MM.1S (cell line): Measurements from ENCODE around the gene TUBA4B.
A peak's percentile ranks its signal among the peaks of the same experiment; 100 is the strongest.

Source experiments
- DNase-seq: peaks from one replicate; pipeline ENCODE4 v3.0.0-alpha.2; 2015
- H2AFZ ChIP-seq: fragments of 300-600 bp; sonication (generic); 2 replicates; pipeline ENCODE4 v1.6.0; 2016; ENCODE audit warnings: antibody characterized with exemption, low read length
- H3F3A ChIP-seq: fragments of 300-600 bp; sonication (generic); 2 replicates; pipeline ENCODE4 v1.6.1; 2016; ENCODE audit warnings: mild to moderate bottlenecking, antibody characterized with exemption, low read length, moderate library complexity, mixed read lengths; ENCODE audit not compliant: insufficient read depth
- H3K27ac ChIP-seq: fragments of 300-600 bp; sonication (generic); 2 replicates; pipeline ENCODE4 v1.5.1; 2016; ENCODE audit warnings: mild to moderate bottlenecking, low read length
- H3K27me3 ChIP-seq: fragments of 300-600 bp; sonication (generic); replicated peaks from 2 replicates; pipeline ENCODE4 v1.6.0; 2016; ENCODE audit warnings: low read length; ENCODE audit not compliant: insufficient read depth
- H3K36me3 ChIP-seq: fragments of 300-600 bp; sonication (generic); replicated peaks from 2 replicates; pipeline ENCODE4 v1.6.1; 2016; ENCODE audit warnings: mild to moderate bottlenecking, low read length, mixed read lengths; ENCODE audit not compliant: insufficient read depth
- H3K4me1 ChIP-seq: fragments of 300-600 bp; sonication (generic); 2 replicates; pipeline ENCODE4 v1.6.1; 2016; ENCODE audit warnings: low read length, mixed read lengths
- H3K4me2 ChIP-seq: fragments of 300-600 bp; sonication (generic); 2 replicates; pipeline ENCODE4 v1.6.0; 2016; ENCODE audit warnings: low read depth, low read length
- H3K4me3 ChIP-seq: fragments of 300-600 bp; sonication (generic); 2 replicates; pipeline ENCODE4 v1.5.1; 2016; ENCODE audit warnings: low read length, mixed read lengths
- H3K79me2 ChIP-seq: fragments of 300-600 bp; sonication (generic); 2 replicates; pipeline ENCODE4 v1.6.1; 2016; ENCODE audit warnings: mixed run types, low read length, mixed read lengths
- H3K9ac ChIP-seq: fragments of 300-600 bp; sonication (generic); 2 replicates; pipeline ENCODE4 v1.6.1; 2016; ENCODE audit warnings: low read length, mixed read lengths
- H3K9me2 ChIP-seq: fragments of 300-600 bp; sonication (generic); replicated peaks from 2 replicates; pipeline ENCODE4 v1.6.1; 2016; ENCODE audit warnings: mild to moderate bottlenecking, low read length, mixed read lengths; ENCODE audit not compliant: insufficient read depth
- H3K9me3 ChIP-seq: fragments of 300-600 bp; sonication (generic); replicated peaks from 2 replicates; pipeline ENCODE4 v1.6.1; 2016; ENCODE audit warnings: mild to moderate bottlenecking, low read length, mixed read lengths; ENCODE audit not compliant: insufficient read depth
- H4K20me1 ChIP-seq: fragments of 300-600 bp; sonication (generic); 2 replicates; pipeline ENCODE4 v1.6.1; 2016; ENCODE audit warnings: mild to moderate bottlenecking, low read length, moderate library complexity, mixed read lengths; ENCODE audit not compliant: insufficient read depth
- EZH2 ChIP-seq: fragments of 300-600 bp; sonication (generic); optimal IDR thresholded peaks from 2 replicates; pipeline ENCODE3; 2017; ENCODE audit warnings: low read depth, mild to moderate bottlenecking, antibody characterized with exemption, low read length, mixed read lengths
- EZH2phosphoT487 ChIP-seq: fragments of 300-600 bp; sonication (generic); IDR thresholded peaks from 2 replicates; pipeline ENCODE4 v1.6.1; 2018; ENCODE audit warnings: antibody characterized with exemption, low read length
- TF ChIP-seq, protein P1 (sequence below): fragments of 300-600 bp; sonication (generic); IDR thresholded peaks from 2 replicates; pipeline ENCODE4 v1.5.1; 2016; ENCODE audit warnings: antibody characterized with exemption, low read length, mixed read lengths

TUBA4B gene

DNA sequence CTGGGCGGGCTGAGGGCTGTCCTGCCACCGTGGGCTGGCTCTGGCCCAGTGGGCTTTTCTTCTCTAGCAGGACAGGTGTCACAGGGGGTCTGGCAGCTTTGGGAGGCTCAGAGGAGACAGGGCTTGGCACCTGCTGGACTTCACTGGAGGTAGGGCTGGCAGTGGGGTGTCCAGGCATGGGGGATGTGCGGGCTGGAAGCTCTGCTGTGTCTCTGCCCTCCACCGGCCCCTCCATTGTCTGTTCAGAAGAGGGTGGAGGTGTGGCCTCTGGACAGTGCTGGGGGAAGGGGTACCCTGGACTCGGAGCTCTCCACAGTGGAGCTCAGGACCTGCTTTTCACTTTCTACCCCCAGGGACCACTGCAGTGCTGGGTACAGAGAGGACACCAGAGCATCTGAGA lies 47.0 kb downstream of the TUBA4B start:
- no peaks in the 10 kb centered on the region for H3K36me3 ChIP-seq
- DNase-seq: no peak
- no peaks in the 10 kb centered on the region for H4K20me1 ChIP-seq
- no peak overlapping the region for H3K27ac ChIP-seq
- H3K4me1 ChIP-seq: peaks cover 21% of the 10 kb centered on the region
- H3F3A ChIP-seq: peaks cover 9% of the 10 kb centered on the region; the same call in 1 of the 2 replicates
- H3K4me3 ChIP-seq: no peak overlapping the region
- TF ChIP-seq EZH2 (no peak), EZH2phosphoT487 (no peak)
- TF ChIP-seq, protein P1, sequence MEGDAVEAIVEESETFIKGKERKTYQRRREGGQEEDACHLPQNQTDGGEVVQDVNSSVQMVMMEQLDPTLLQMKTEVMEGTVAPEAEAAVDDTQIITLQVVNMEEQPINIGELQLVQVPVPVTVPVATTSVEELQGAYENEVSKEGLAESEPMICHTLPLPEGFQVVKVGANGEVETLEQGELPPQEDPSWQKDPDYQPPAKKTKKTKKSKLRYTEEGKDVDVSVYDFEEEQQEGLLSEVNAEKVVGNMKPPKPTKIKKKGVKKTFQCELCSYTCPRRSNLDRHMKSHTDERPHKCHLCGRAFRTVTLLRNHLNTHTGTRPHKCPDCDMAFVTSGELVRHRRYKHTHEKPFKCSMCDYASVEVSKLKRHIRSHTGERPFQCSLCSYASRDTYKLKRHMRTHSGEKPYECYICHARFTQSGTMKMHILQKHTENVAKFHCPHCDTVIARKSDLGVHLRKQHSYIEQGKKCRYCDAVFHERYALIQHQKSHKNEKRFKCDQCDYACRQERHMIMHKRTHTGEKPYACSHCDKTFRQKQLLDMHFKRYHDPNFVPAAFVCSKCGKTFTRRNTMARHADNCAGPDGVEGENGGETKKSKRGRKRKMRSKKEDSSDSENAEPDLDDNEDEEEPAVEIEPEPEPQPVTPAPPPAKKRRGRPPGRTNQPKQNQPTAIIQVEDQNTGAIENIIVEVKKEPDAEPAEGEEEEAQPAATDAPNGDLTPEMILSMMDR: no peak
- no peaks in the 10 kb centered on the region for H3K9me2 ChIP-seq
- H3K9ac ChIP-seq: no peak overlapping the region
- no peaks in the 10 kb centered on the region for H3K9me3 ChIP-seq
- peaks cover 52% of the 10 kb centered on the region for H3K27me3 ChIP-seq
- H3K79me2 ChIP-seq: no peaks in the 10 kb centered on the region
- peak overlapping the region; percentile 15; the same call in 1 of the 2 replicates for H3K4me2 ChIP-seq
- no peak overlapping the region for H2AFZ ChIP-seq

DNA sequence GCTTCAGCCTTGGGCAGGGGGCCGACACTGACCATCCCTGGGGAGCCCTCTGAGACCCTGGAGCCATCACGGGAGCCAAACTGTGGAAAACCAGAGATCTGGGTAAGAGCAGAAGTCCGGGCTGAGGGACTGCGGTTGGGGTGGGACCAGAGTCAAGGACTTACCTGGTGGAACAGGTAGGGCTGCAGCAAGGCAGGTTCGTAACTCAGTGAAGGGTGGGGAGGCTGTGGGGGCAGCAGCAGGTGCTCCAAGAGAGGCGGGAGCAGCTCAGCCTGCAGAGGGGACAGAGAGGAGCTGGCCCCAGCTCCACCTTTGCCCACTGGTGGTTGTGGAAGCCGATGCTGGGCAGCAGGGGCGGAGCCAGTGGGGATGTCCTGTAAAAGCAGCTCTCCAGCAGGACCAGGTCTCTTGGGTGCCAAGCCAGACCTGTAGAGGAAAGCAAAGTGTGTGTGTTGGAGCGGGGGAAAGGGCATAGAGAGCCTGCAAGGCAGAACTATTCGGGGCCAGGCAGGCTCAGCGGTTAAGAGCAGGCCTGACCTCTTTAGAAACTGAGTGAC lies 49.4 kb downstream of the TUBA4B start:
- no peak overlapping the region for H3K4me2 ChIP-seq
- peaks cover 68% of the 10 kb centered on the region for H3K27me3 ChIP-seq
- H3K36me3 ChIP-seq: no peaks in the 10 kb centered on the region
- no peaks in the 10 kb centered on the region for H4K20me1 ChIP-seq
- H3K4me1 ChIP-seq: peaks cover 16% of the 10 kb centered on the region
- no peak overlapping the region for H3K27ac ChIP-seq
- H3F3A ChIP-seq: peaks cover 5% of the 10 kb centered on the region; the same call in 1 of the 2 replicates
- TF ChIP-seq EZH2: no peak
- no peak overlapping the region for H2AFZ ChIP-seq
- no peaks in the 10 kb centered on the region for H3K9me3 ChIP-seq
- DNase-seq: no peak
- H3K9ac ChIP-seq: no peak overlapping the region
- no peaks in the 10 kb centered on the region for H3K79me2 ChIP-seq
- H3K9me2 ChIP-seq: no peaks in the 10 kb centered on the region
- H3K4me3 ChIP-seq: no peak overlapping the region

DNA sequence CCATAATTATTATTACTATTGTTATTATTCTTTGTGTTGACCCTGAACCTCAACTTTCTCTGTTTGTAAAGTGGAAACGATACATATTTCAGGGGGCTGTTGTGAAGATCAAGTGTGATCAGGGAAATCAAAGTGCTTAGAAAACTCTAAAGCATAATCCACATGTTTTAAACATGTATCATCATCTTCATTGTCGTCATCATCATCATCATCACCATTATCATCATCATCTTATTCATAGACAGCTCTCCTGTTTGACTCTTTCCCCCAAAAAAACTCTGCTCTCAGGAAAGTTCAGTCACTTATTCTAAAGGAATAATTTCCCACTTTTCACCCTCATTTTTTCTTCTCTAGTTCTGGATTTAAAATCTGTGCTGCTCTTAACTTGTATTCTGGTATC lies 51.2 kb downstream of the TUBA4B start:
- peaks cover 11% of the 10 kb centered on the region for H3K4me1 ChIP-seq
- peaks cover 5% of the 10 kb centered on the region; the same call in 1 of the 2 replicates for H3F3A ChIP-seq
- no peak overlapping the region for H3K4me3 ChIP-seq
- TF ChIP-seq EZH2 (no peak), EZH2phosphoT487 (no peak)
- TF ChIP-seq, protein P1: no peak
- no peaks in the 10 kb centered on the region for H3K9me2 ChIP-seq
- no peak overlapping the region for H3K9ac ChIP-seq
- no peaks in the 10 kb centered on the region for H3K79me2 ChIP-seq
- H3K27me3 ChIP-seq: peaks cover 70% of the 10 kb centered on the region
- H3K4me2 ChIP-seq: no peak overlapping the region
- H3K9me3 ChIP-seq: no peaks in the 10 kb centered on the region
- no peaks in the 10 kb centered on the region for H4K20me1 ChIP-seq
- DNase-seq: no peak
- H3K36me3 ChIP-seq: no peaks in the 10 kb centered on the region
- H2AFZ ChIP-seq: no peak overlapping the region
- H3K27ac ChIP-seq: no peak overlapping the region

DNA sequence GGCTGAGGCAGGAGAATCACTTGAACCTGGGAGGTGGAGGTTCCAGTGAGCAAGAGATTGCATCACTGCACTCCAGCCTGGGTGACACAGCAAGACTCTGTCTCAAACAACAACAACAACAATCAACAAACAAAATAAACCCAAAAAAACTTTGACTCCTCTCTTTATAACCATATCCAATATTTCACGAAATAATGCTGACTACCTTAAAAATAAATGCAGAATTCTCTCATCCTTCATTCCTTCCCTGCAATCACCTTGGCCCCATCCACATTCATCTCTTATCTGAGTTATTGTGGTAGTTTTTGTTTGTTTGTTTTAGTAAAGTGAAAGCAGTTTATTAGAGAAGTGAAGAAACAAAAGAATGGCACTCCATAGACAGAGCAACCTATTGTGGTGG lies 53.0 kb downstream of the TUBA4B start:
- Histone ChIP-seq H3K9me2 (no peaks in the 10 kb centered on the region), H3K79me2 (no peaks in the 10 kb centered on the region), H3K4me3 (no peak overlapping the region), H3K4me1 (no peaks in the 10 kb centered on the region), H3K27me3 (peaks cover 73% of the 10 kb centered on the region), H2AFZ (no peak overlapping the region), H3K9ac (no peak overlapping the region), H3K9me3 (no peaks in the 10 kb centered on the region), H3F3A (no peaks in the 10 kb centered on the region), H3K36me3 (no peaks in the 10 kb centered on the region), H3K4me2 (no peak overlapping the region), H3K27ac (no peak overlapping the region), H4K20me1 (no peaks in the 10 kb centered on the region)
- DNase-seq: no peak
- TF ChIP-seq, protein P1: no peak
- TF ChIP-seq EZH2phosphoT487: no peak
